Measurements from ENCODE around the gene FOCAD. TPM values are rescaled to one million over a fixed set of nuclear protein-coding genes. Genes with fewer than 3 reads are reported as not detected.

The FOCAD gene
- total RNA-seq, 1 experiment from 2014 or later = 42.7 TPM

GRCh38 chr9:20658677-20659473, 25.2 kb upstream of the FOCAD start:
- ChIA-PET CTCF (no interaction called here), POLR2A (ENCODE audit: low non-redundant PET) (no interaction called here)
- Histone ChIP-seq H3K27ac (ENCODE audit: low read depth, low read length, poor library complexity, severe bottlenecking) (peak overlapping the region; percentile 47), H3K27me3 (replicated peaks; ENCODE audit: insufficient read depth, low read depth, low read length, poor library complexity) (no peaks in the 10 kb centered on the region), H3K36me3 (ENCODE audit: insufficient read depth, low read length, poor library complexity, severe bottlenecking) (no peaks in the 10 kb centered on the region), H3K9me3 (ENCODE audit: low read depth, low read length, poor library complexity, severe bottlenecking) (no peaks in the 10 kb centered on the region), H3K4me1 (ENCODE audit: insufficient read depth, low read length, poor library complexity, severe bottlenecking) (peaks cover 11% of the 10 kb centered on the region), H3K4me3 (ENCODE audit: low read depth, low read length, poor library complexity, severe bottlenecking) (peak overlapping the region; percentile 52)
- TF ChIP-seq EZH2 (IDR thresholded peaks at IDR 0.05; ENCODE audit: borderline replicate concordance, low read depth, low read length, poor library complexity, severe bottlenecking) = no peak
- TF ChIP-seq CTCF (conservative IDR thresholded peaks at IDR 0.05; ENCODE audit: low read depth, low read length) = no peak
- intact Hi-C loops (cut with micrococcal nuclease; ENCODE audit: unreplicated experiment) = no loop called here
- no peak for DNase-seq (ENCODE audit: low spot score)
- no TSS peak for BruUV-seq (replicated peaks)

GRCh38 chr9:20659474-20659967, 24.5 kb upstream of the FOCAD start:
- POLR2A ChIA-PET (ENCODE audit: low non-redundant PET) = no interaction called here
- no peak for DNase-seq (ENCODE audit: low spot score)
- CTCF ChIA-PET = no interaction called here
- no TSS peak for BruUV-seq (replicated peaks)
- TF ChIP-seq EZH2 (IDR thresholded peaks at IDR 0.05; ENCODE audit: borderline replicate concordance, low read depth, low read length, poor library complexity, severe bottlenecking) (no peak), CTCF (conservative IDR thresholded peaks at IDR 0.05; ENCODE audit: low read depth, low read length) (no peak)
- H3K4me3 ChIP-seq (ENCODE audit: low read depth, low read length, poor library complexity, severe bottlenecking) = peak overlapping the region; percentile 52
- no peaks in the 10 kb centered on the region for H3K36me3 ChIP-seq (ENCODE audit: insufficient read depth, low read length, poor library complexity, severe bottlenecking)
- H3K27ac ChIP-seq (ENCODE audit: low read depth, low read length, poor library complexity, severe bottlenecking) = no peak overlapping the region
- no peaks in the 10 kb centered on the region for H3K27me3 ChIP-seq (replicated peaks; ENCODE audit: insufficient read depth, low read depth, low read length, poor library complexity)
- intact Hi-C loops (cut with micrococcal nuclease; ENCODE audit: unreplicated experiment) = no loop called here
- H3K4me1 ChIP-seq (ENCODE audit: insufficient read depth, low read length, poor library complexity, severe bottlenecking) = peaks cover 11% of the 10 kb centered on the region
- no peaks in the 10 kb centered on the region for H3K9me3 ChIP-seq (ENCODE audit: low read depth, low read length, poor library complexity, severe bottlenecking)

GRCh38 chr9:20662156-20662555, 21.9 kb upstream of the FOCAD start:
- no peak overlapping the region for H3K27ac ChIP-seq (ENCODE audit: low read depth, low read length, poor library complexity, severe bottlenecking)
- H3K9me3 ChIP-seq (ENCODE audit: low read depth, low read length, poor library complexity, severe bottlenecking) = no peaks in the 10 kb centered on the region
- no peaks in the 10 kb centered on the region for H3K27me3 ChIP-seq (replicated peaks; ENCODE audit: insufficient read depth, low read depth, low read length, poor library complexity)
- H3K36me3 ChIP-seq (ENCODE audit: insufficient read depth, low read length, poor library complexity, severe bottlenecking) = no peaks in the 10 kb centered on the region
- intact Hi-C loops (cut with micrococcal nuclease; ENCODE audit: unreplicated experiment) = no loop called here
- BruUV-seq (replicated peaks) = no TSS peak
- ChIA-PET POLR2A (ENCODE audit: low non-redundant PET) (no interaction called here), CTCF (no interaction called here)
- peaks cover 20% of the 10 kb centered on the region for H3K4me1 ChIP-seq (ENCODE audit: insufficient read depth, low read length, poor library complexity, severe bottlenecking)
- TF ChIP-seq CTCF (conservative IDR thresholded peaks at IDR 0.05; ENCODE audit: low read depth, low read length) (no peak), EZH2 (IDR thresholded peaks at IDR 0.05; ENCODE audit: borderline replicate concordance, low read depth, low read length, poor library complexity, severe bottlenecking) (no peak)
- no peak for DNase-seq (ENCODE audit: low spot score)
- H3K4me3 ChIP-seq (ENCODE audit: low read depth, low read length, poor library complexity, severe bottlenecking) = no peak overlapping the region
